ENCODE measurements around the gene FAM136A.

DNA sequence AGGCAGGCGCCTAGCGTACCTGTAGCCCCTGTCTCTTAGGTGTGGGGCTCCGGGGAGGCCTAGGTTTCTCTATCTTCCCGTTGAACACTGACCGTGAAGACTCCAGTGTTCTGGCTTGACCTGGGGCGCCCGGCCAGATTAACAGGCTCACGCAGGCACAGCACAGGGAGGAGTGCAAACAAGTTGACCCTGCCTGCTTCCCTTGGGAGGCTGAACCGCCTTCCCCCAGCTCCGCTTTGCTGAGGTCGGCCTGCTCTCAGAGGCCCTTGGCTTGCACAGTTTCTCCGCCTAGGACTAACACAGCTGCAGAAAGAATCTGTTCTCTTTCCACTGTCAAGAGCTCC is 43.4 kb downstream of the FAM136A start:
- TF ChIP-seq, protein P1, sequence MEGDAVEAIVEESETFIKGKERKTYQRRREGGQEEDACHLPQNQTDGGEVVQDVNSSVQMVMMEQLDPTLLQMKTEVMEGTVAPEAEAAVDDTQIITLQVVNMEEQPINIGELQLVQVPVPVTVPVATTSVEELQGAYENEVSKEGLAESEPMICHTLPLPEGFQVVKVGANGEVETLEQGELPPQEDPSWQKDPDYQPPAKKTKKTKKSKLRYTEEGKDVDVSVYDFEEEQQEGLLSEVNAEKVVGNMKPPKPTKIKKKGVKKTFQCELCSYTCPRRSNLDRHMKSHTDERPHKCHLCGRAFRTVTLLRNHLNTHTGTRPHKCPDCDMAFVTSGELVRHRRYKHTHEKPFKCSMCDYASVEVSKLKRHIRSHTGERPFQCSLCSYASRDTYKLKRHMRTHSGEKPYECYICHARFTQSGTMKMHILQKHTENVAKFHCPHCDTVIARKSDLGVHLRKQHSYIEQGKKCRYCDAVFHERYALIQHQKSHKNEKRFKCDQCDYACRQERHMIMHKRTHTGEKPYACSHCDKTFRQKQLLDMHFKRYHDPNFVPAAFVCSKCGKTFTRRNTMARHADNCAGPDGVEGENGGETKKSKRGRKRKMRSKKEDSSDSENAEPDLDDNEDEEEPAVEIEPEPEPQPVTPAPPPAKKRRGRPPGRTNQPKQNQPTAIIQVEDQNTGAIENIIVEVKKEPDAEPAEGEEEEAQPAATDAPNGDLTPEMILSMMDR (IDR thresholded peaks at IDR 0.05) = no peak
- no peak for TF ChIP-seq POLR2A (IDR thresholded peaks at IDR 0.05)
